HepG2 (cell line): ENCODE results near the gene ARHGAP9. TPM values are rescaled to one million over a fixed set of nuclear protein-coding genes. Genes with fewer than 3 reads are reported as not detected.

Experiments
- CCAR2 ChIP-seq: fragments of 200-400 bp; formaldehyde crosslinking; optimal IDR thresholded peaks from 2 replicates; pipeline ENCODE3; 2018; ENCODE audit warnings: low read depth, mild to moderate bottlenecking, low read length, moderate library complexity
- CSRNP2 ChIP-seq: sonication (generic); formaldehyde crosslinking; conservative IDR thresholded peaks from 2 replicates; pipeline ENCODE4 v1.8.0; 2022; ENCODE audit warnings: low read depth, missing genetic modification reagents
- DMTF1 ChIP-seq: sonication (generic); formaldehyde crosslinking; IDR thresholded peaks from 2 replicates; pipeline ENCODE4 v1.4.0; 2020; ENCODE audit warnings: mild to moderate bottlenecking, missing genetic modification reagents
- KAT8 ChIP-seq: IDR thresholded peaks from 2 replicates; pipeline ENCODE4 v1.6.1; 2016; ENCODE audit warnings: missing genetic modification reagents, missing compliant biosample characterization
- SKI ChIP-seq: fragments of 450-650 bp; IDR thresholded peaks from one replicate; pipeline ENCODE4 v1.6.1; 2018; ENCODE audit warnings: mild to moderate bottlenecking; ENCODE audit not compliant: partially characterized antibody
- SP1 ChIP-seq, 2 experiments: fragments of 450-650 bp in 1 of 2; sonication (generic) in 1 of 2; formaldehyde crosslinking in 1 of 2; IDR thresholded peaks; 2 replicates each; pipeline versions ENCODE4 v1.4.0 to v1.6.1; 2016 to 2020; ENCODE audit warnings: missing genetic modification reagents in 1 of 2
- ZBTB39 ChIP-seq: sonication (generic); formaldehyde crosslinking; IDR thresholded peaks from 2 replicates; pipeline ENCODE4 v1.5.0; 2020; ENCODE audit warnings: missing genetic modification reagents
- ZBTB43 ChIP-seq: sonication (generic); formaldehyde crosslinking; conservative IDR thresholded peaks from 2 replicates; pipeline ENCODE4 v1.4.0; 2020; ENCODE audit warnings: missing genetic modification reagents
- ZMYM4 ChIP-seq: sonication (generic); formaldehyde crosslinking; IDR thresholded peaks from 2 replicates; pipeline ENCODE4 v1.8.1; 2023; ENCODE audit warnings: mild to moderate bottlenecking, missing genetic modification reagents
- ZNF124 ChIP-seq: sonication (generic); formaldehyde crosslinking; IDR thresholded peaks from 2 replicates; pipeline ENCODE4 v1.4.0; 2020; ENCODE audit warnings: missing genetic modification reagents
- ZNF251 ChIP-seq: sonication (generic); formaldehyde crosslinking; IDR thresholded peaks from 2 replicates; pipeline ENCODE4 v1.9.0; 2021; ENCODE audit warnings: mild to moderate bottlenecking, missing genetic modification reagents
- ZNF44 ChIP-seq: sonication (generic); formaldehyde crosslinking; IDR thresholded peaks from 2 replicates; pipeline ENCODE4 v1.5.1; 2020; ENCODE audit warnings: mild to moderate bottlenecking, missing genetic modification reagents
- ZNF792 ChIP-seq: IDR thresholded peaks from 2 replicates; pipeline ENCODE4 v1.6.1; 2016
- ZNF891 ChIP-seq: sonication (generic); formaldehyde crosslinking; IDR thresholded peaks from 2 replicates; pipeline ENCODE4 v1.5.0; 2020; ENCODE audit warnings: mild to moderate bottlenecking, missing genetic modification reagents
- polyA plus RNA-seq, 8 experiments: library from polyadenylated mRNA; depleted of rRNA in 3 of 8; stranded (reverse) in 7 of 8; unstranded in 1 of 8; fragments of >200 nt; fragmentation: Illumina TruSeq in 4 of 8; extraction: Trizol in 4 of 8; gene quantifications; 2 replicates each; pipeline versions ENCODE4 v1.2.1 to v1.2.3, GENCODE V29; 2011 to 2016; ENCODE audit warnings: low read depth in 4 of 8, missing spikeins in 1 of 8, mixed read lengths in 1 of 8; ENCODE audit not compliant: insufficient read depth in 1 of 8
- total RNA-seq, 5 experiments: library from RNA; depleted of rRNA; stranded (reverse); fragments of >200 nt; fragmentation: Illumina TruSeq; extraction: Trizol; gene quantifications; 2 replicates each; pipeline ENCODE4 v1.2.3, GENCODE V29; 2016; ENCODE audit warnings: low read depth in 1 of 5
- TF ChIP-seq, protein P1 (sequence below): IDR thresholded peaks from 2 replicates; pipeline ENCODE4 v1.6.1; 2016; ENCODE audit warnings: mild to moderate bottlenecking
- TF ChIP-seq, protein P2 (sequence below): sonication (generic); formaldehyde crosslinking; IDR thresholded peaks from 2 replicates; pipeline ENCODE4 v1.5.0; 2020; ENCODE audit warnings: mild to moderate bottlenecking, missing genetic modification reagents

Gene ARHGAP9
- total and polyA plus RNA-seq, 2 of the 13 experiments (the other 11 are each of a cell fraction or from before 2014, with no cell fraction given) = 0.18 to 1.2 TPM

DNA sequence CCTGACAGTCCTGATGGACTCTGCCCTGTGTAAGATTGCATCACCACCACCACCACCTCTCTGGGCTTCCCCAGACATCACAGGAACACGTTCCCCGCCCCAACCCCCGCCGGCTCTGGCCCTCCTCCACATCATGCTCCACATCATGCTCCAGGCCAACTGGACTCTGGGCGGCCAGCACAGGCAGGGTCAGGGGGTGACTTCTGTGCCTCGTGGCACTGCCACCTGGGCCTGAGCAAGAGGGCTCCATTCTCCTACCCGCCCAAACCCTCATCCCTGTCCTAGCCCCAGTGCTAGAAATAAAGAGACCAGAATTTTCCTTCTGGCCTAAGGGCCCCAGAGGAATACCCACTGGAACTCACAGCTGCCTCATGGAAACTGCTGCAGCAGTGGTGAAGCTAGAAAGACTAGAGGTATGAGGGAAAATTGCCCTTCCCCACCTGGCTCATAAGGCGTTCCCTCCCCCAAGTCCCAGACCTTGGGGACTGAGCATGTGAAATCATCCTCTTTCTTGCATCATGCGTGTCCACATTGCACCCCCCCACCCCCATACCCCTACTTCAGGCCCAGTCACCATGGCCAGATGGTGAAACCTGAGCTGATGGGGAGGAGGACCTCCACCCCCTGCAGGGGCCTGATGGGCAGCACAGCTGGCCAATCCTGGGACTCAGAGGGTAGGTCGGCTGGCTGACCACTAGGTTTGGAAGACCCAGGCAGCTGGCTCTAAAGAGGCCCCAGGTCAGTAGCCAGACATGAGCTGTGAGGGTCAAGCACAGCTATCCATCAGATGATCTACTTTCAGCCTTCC lies 24.9 kb downstream of the ARHGAP9 start, which contains the start of gene INHBE (continued):
- TF ChIP-seq, protein P1, sequence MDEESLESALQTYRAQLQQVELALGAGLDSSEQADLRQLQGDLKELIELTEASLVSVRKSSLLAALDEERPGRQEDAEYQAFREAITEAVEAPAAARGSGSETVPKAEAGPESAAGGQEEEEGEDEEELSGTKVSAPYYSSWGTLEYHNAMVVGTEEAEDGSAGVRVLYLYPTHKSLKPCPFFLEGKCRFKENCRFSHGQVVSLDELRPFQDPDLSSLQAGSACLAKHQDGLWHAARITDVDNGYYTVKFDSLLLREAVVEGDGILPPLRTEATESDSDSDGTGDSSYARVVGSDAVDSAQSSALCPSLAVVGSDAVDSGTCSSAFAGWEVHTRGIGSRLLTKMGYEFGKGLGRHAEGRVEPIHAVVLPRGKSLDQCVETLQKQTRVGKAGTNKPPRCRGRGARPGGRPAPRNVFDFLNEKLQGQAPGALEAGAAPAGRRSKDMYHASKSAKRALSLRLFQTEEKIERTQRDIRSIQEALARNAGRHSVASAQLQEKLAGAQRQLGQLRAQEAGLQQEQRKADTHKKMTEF (CRISPR knock-in tag) = peak; percentile 73
- no peak for TF ChIP-seq ZNF44 (CRISPR knock-in tag)
- peak; percentile 22; the same call in 1 of the 2 replicates for TF ChIP-seq ZBTB43
- TF ChIP-seq SP1 (IDR thresholded peaks at IDR 0.05) = no peak
- TF ChIP-seq SP1 (CRISPR knock-in tag; IDR thresholded peaks at IDR 0.05) = peak; percentile 35; the same call in 1 of the 2 replicates
- peak; percentile 95 for TF ChIP-seq SKI
- TF ChIP-seq ZNF251 (CRISPR knock-in tag) = no peak
- TF ChIP-seq, protein P2, sequence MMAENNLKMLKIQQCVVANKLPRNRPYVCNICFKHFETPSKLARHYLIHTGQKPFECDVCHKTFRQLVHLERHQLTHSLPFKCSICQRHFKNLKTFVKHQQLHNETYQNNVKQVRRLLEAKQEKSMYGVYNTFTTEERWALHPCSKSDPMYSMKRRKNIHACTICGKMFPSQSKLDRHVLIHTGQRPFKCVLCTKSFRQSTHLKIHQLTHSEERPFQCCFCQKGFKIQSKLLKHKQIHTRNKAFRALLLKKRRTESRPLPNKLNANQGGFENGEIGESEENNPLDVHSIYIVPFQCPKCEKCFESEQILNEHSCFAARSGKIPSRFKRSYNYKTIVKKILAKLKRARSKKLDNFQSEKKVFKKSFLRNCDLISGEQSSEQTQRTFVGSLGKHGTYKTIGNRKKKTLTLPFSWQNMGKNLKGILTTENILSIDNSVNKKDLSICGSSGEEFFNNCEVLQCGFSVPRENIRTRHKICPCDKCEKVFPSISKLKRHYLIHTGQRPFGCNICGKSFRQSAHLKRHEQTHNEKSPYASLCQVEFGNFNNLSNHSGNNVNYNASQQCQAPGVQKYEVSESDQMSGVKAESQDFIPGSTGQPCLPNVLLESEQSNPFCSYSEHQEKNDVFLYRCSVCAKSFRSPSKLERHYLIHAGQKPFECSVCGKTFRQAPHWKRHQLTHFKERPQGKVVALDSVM (CRISPR knock-in tag) = peak; percentile 35; the same call in 1 of the 2 replicates
- TF ChIP-seq KAT8 (CRISPR knock-in tag) = no peak
- no peak for TF ChIP-seq CSRNP2
- TF ChIP-seq ZNF124 (CRISPR knock-in tag) = 0 out of 2 replicates have a peak, but pooled peaks have one; percentile 6
- peak; percentile 15 for TF ChIP-seq CCAR2
- peak; percentile 81; the same call in 1 of the 2 replicates for TF ChIP-seq ZBTB39 (CRISPR knock-in tag)
- no peak for TF ChIP-seq DMTF1 (CRISPR knock-in tag)
- peak; percentile 76; the same call in 1 of the 2 replicates for TF ChIP-seq ZMYM4 (CRISPR knock-in tag)
- TF ChIP-seq ZNF792 (CRISPR knock-in tag) = peak; percentile 86; the same call in 1 of the 2 replicates
- peak; percentile 54; the same call in 1 of the 2 replicates for TF ChIP-seq ZNF891 (CRISPR knock-in tag)
